NCI-H1048 (cell line): Measurements from ENCODE around the gene DPY19L3.
A peak's percentile ranks its signal among the peaks of the same experiment; 100 is the strongest.
"Not testable (repeated sequence)": the region's sequence is repeated elsewhere in the genome, so short reads cannot be mapped to it uniquely, and the experiment has no call there.

Experiments
- DNase-seq: peaks from one replicate; lab custom pipeline; 2025; lab: John Stamatoyannopoulos, UW

DPY19L3 gene, protein sequence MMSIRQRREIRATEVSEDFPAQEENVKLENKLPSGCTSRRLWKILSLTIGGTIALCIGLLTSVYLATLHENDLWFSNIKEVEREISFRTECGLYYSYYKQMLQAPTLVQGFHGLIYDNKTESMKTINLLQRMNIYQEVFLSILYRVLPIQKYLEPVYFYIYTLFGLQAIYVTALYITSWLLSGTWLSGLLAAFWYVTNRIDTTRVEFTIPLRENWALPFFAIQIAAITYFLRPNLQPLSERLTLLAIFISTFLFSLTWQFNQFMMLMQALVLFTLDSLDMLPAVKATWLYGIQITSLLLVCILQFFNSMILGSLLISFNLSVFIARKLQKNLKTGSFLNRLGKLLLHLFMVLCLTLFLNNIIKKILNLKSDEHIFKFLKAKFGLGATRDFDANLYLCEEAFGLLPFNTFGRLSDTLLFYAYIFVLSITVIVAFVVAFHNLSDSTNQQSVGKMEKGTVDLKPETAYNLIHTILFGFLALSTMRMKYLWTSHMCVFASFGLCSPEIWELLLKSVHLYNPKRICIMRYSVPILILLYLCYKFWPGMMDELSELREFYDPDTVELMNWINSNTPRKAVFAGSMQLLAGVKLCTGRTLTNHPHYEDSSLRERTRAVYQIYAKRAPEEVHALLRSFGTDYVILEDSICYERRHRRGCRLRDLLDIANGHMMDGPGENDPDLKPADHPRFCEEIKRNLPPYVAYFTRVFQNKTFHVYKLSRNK

GRCh38 chr19:32405431-32406160 lies at the start of gene DPY19L3:
TSS of gene DPY19L3 (plus strand) at chr19:32405770. CDS start at chr19:32408254, 2,484 bp downstream.
- peak; percentile 82 for DNase-seq

DNA sequence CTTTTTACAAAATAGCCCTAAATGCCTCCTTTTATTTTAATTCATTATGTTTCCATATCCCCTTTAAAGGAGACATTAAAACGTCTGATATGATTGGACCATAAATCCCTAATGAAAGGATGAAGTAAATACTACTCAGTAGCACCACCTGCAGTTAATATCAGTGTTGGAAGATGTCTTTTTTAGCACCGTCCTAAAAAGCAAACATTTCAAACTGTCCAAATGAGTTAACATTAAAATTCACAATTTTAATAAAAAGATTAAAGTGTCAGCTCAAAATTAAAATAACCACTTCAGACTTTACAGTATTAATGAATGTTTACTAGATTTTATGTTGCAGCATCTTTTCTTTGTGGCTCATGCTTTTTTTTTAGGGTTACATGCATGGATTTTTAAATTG lies 47.9 kb upstream of the DPY19L3 start:
- DNase-seq, result no peak

DNA sequence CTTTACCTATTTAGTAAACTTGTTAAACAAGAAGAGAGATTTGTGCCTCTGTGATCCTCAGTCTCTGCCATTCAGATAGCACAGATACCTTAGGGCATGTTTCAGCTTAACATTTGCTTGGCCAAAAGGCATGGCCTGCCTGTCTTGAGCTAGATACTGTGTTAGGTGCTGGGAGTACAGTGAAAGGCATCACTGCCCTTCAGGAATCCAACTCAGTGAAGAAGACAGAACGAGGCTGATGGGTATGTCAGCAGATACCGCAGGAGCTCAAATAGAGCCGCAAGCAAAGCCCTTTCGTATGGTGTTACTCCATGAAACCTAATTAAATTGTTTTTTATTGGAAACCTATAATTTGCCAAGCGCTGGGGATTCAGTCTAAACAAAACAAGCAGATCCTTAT lies 47.2 kb upstream of the DPY19L3 start:
- no peak for DNase-seq

DNA sequence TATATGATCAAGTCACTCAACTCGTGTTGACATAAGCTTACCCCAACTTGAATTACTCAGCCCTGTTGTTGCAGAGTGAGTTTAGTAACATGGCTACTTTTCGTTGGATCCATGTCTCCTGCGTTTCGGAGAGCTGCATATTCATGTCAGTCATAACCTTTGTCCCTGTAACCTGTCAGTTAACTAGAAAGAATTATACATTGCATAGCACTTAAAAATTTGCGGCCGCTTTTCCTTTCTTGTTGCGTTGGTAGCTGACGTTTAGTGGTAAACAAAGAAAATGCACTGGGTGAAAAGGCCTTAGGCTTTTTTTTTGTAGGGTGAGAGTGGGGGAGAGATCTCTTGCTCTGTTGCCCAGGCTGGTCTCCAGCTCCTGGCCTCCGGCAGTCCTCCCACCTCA lies 46.0 kb upstream of the DPY19L3 start:
- no peak for DNase-seq

- no peak for DNase-seq
These were observed 43.8 kb upstream of the DPY19L3 start for GRCh38 chr19:32361574-32362317.

DNA sequence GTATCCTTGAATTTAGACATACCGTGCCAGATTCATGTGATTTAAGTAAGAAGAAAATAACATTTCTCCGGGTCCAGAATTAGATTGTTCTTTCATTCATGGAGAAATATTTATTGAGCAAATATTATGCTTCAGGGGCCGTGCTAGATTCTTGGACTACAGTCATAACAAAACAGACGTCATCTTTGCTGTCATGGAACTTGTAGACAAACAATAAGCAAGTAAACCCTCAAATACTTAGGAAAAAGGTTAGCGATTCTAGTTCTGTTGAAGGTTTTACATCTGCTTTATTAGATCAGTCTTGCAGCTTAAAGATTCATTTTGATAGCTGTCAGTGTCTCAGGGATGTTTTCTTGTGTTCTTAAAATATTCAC lies 43.3 kb upstream of the DPY19L3 start:
- no peak for DNase-seq

GRCh38 chr19:32363175-32363574 lies 42.4 kb upstream of the DPY19L3 start:
- DNase-seq, result no peak

- DNase-seq, result no peak
These were observed 41.9 kb upstream of the DPY19L3 start for GRCh38 chr19:32363632-32364031.

GRCh38 chr19:32364040-32364439 lies 41.5 kb upstream of the DPY19L3 start:
- no peak for DNase-seq

DNA sequence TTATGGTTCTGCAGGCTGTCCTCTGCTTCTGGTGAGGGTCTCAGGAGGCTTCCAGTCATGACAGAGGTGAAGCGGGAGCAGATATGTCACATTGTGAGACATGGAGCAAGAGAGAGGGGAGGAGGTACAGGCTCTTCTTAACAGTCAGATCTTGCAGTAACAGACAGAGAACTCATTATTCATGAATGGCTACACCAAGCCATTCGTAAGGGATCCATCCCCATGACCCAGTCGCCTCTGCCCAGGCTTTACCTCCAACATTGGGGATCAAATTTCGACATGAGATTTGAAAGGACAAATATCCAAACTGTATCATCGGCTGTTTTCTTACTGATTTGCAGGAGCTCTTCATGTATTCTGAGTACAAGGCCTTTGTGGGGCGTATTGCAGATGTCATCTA lies 38.5 kb upstream of the DPY19L3 start:
- DNase-seq, result no peak

DNA sequence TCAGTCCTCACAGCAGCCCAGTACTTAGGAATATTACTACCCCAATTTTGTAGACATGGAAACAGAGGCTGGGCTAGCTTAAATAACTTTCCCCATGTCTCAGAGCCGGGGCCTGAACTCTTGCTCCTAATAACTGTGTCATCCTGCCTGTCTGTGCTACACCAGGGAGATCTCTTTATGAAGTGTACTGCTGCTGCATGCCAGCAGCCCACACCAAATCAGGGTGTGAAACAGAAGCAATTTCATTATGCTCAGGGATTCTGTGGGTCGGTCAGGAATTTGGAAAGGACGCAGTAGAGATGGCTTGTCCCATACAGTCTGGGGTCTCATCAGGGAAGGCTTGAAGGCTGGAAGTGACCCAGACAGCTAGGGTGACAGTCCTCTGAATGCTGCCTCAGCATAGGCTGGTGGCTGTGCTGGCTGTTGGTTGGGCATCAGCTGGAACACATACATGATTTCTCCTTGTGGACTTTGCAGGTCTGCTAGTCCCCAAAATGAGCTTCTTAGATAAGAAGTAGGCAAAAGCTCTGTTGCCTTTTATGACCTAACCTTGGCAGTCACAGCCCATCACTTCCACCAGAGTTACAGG lies 37.5 kb upstream of the DPY19L3 start:
- no peak for DNase-seq

GRCh38 chr19:32368787-32369186 lies 36.8 kb upstream of the DPY19L3 start:
- DNase-seq, result no peak

GRCh38 chr19:32372726-32373517 lies 32.6 kb upstream of the DPY19L3 start:
- no peak for DNase-seq

- DNase-seq, result no peak
These were observed 31.8 kb upstream of the DPY19L3 start for GRCh38 chr19:32373585-32374295.

DNA sequence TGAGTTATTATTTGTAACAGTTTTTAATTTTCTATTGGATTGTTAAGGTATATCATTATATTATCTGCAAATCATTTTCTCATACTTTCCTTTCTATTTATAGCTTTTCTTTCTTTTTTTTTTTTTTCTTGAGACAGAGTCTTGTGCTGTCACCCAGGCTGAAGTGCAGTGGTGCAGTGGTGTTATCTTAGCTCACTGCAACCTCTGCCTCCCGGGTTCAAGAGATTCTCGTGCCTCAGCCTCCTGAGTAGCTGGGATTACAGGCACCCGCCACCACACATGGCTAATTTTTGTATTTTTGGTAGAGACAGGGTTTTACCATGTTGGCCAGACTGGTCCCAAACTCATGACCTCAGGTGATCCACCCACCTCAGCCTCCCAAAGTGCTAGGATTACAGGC lies 31.2 kb upstream of the DPY19L3 start:
- not testable (repeated sequence) for DNase-seq

- DNase-seq, result not testable (repeated sequence)
These were observed 28.5 kb upstream of the DPY19L3 start for GRCh38 chr19:32377088-32377487.

- no peak for DNase-seq
These were observed 25.3 kb upstream of the DPY19L3 start for GRCh38 chr19:32380269-32380668.

GRCh38 chr19:32387701-32388392 lies 17.7 kb upstream of the DPY19L3 start:
- DNase-seq, result no peak

GRCh38 chr19:32388393-32388855 lies 17.1 kb upstream of the DPY19L3 start:
- DNase-seq, result no peak
